HL-60 (cell line): Measurements from ENCODE around the gene PLLP.

Experiments
- CTCF ChIP-seq: IDR thresholded peaks from one replicate; pipeline ENCODE4 v1.5.1; 2011; ENCODE audit warnings: low read length, control low read depth, inconsistent platforms; ENCODE audit not compliant: insufficient read depth
- POLR2AphosphoS5 ChIP-seq: IDR thresholded peaks from 2 replicates; pipeline ENCODE4 v1.6.1; 2012; ENCODE audit warnings: low read depth

DNA sequence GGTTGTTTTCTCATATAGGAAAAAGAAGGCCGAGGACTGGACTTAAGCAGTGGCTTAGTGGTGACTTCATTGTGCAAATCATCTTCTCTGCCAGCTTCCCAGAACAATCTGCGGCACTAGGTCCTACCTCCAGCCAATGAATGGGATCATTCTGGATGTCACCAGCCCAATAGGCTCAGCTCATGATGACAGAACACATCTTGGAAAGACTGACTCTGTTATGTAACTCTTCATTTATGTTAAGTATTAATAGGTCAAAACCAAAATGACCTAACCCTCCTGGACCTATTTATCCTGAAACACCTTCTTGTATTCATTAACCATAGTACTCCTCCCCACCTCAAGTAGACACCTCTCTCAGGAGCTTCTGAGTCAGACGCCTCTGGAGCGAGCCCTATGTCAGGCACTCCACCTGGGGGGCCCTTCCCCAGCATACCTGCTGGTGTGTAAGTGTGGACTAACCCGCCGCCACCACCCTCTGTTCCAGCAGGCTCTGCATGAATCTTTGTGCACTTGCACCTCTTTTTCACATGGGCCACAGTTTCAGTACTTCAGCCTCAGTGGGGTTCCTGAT, 32.2 kb downstream of the PLLP start:
- no peak for TF ChIP-seq CTCF
- TF ChIP-seq POLR2AphosphoS5: no peak
